Fibroblast of skin of left biceps (primary cell): ENCODE measurements around the gene MAST4.
"Not testable (repeated sequence)": the region's sequence is repeated elsewhere in the genome, so short reads cannot be mapped to it uniquely, and the experiment has no call there.

Experiments
- DNase-seq, 2 experiments: peaks; one replicate each; pipeline ENCODE4 v3.0.0-alpha.2; 2013; ENCODE audit warnings: low read depth in 2 of 2

The MAST4 gene

DNA sequence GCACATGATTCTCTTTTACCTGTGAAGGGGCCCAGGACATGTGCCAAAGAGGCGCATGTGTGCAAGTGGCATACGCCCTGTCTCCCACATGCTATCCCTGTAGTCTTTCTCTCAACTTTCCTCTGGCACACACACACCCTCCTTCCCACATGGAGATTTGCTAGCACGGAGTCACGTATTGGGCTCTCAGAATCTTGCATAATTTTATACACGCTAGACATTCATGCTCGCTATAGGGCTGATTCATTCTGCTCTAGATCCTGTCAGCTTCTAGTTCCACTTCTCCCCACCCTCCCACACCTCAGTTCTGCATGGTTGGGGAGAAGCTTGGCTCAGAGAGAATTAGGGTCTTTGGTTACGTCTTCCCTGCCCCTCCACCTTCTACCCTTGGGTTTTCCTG, 527.6 kb downstream of the MAST4 start:
- no peak for DNase-seq

DNA sequence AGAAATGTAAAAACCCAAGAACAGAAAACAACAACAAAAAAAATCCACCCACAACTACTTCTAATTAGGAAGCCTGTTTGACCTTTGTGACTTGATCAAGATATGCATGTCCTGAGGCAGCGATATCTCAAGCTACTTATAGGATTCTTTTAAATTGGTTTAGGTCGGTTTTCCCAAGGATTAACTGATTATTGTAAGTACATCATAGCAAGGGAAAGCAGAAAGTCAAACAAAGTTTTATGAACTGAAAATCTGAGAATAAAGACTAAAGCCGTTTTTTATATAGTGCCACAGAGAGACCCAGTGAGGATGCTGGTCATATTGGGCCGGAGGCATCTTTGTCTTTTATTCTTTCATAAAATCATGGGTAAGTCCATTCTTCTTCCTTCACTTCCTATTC, 528.4 kb downstream of the MAST4 start:
- DNase-seq = no peak

DNA sequence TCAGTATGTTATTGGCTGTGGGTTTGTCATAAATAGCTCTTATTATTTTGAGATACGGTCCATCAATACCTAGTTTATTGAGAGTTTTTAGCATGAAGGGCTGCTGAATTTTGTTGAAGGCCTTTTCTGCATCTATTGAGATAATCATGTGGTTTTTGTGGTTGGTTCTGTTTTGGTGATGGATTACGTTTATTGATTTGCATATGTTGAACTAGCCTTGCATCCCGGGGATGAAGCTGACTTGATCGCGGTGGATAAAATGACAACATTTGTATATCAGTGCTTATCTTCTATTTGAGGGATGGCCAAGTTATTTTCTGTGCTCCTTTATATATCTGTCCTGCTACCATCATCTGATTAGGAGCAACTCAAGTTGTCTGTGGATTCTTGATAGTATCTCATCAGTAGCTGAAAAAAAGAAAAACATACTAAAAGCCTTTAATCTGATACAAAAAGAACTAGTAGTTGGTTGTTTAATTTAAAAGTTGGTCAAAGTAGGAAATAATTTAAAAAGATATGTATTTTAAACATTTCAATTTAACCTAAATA, 531.2 kb downstream of the MAST4 start:
- DNase-seq = not testable (repeated sequence)

DNA sequence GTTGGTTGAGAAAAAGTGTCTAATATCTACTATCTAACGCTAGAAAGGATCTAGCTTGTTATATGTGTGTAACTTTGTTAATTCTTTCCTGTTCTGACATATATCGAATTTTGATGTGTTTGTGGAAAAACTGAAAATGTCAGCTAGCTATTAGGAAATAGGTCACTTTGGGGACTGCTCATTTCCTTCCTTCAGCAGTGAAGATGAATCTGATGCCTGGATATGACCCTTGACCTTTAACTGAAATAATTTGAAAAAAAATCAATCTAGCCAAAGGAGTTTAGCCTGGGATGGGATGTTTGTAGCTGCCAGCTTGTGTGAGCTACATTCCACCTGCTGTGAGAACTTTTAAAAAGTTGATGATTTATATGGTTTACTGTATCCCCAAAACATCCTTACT, 533.6 kb downstream of the MAST4 start:
- DNase-seq = no peak

DNA sequence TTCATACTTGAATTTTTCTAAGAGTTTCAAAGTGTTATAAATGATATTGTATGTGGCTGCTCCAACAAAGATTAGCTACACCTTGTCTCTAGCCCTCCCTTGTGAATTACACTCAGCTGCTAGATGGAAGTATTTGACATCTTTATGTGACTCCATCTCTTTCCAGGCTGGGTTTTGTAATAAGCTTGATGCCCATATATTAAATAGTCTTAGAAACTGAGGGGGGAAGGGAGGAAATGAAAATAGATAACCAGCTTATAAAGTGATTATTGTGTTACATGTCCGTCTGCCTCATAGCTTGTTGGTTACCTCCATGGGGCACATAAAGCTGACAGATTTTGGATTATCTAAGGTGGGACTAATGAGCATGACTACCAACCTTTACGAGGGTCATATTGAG, 537.0 kb downstream of the MAST4 start:
- no peak for DNase-seq

DNA sequence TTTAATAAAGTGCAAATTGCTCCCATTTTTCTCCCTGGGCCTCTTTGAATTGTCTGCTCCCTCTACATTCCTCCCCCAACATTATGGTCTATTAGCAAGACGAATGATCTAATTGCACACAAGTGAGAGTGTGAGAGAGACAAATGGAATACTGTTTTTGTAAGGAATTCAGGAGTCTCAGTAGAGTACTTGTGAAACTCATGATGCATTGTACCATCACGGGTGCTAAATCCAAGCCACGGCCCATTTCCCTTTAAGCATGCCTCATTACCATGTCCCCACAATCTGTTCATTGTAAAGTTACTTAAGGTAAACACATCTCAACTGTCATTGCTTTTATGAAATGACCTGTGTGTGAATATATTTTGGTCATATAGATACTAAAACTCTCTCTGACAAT, 537.6 kb downstream of the MAST4 start:
- no peak for DNase-seq

DNA sequence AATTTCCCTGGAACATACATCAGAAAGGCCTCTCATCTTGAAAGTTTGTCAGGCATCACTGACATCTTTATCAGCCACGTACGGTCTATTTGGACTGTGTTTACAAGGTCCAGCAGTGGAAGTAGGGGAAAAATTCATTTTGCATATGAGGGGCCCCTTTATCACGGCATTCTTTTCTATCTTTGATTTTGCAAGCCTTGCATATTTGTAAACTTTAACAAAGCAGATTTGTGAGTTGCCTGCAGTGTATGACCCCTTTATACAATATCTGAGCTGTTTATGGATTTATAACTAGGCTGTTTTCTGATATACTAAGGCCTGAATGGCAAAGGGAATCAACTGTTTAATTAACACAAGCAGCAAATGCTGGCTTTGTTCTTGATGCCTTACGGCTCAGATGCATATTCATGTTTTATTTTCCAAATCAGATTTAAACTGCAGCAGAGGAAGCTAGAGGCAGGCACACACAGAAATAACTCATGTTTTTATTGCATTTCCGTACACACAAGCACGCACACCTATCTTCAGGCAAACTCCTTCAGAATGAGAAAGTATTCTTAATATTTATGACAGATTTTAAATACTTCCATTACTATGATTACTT, 539.3 kb downstream of the MAST4 start:
- DNase-seq = no peak

DNA sequence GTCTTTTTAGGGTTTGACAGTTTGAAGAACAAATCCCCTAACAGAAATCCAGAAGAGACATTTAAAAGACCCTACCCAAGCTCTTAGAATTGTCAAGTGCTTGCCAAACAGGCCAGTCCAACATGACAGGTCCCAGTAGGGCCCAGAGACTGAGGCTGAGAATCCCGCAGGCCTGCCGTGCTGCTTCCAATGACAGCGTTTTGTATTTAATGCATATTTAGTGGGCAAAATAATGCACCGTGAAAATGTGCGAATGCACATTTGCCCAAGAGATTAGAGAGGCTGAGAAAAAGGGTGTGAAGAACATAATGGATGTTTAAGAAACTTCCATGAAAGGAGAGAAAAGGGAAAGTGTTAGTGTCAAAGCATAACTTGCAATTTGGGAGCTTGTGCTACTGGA, 542.8 kb downstream of the MAST4 start:
- DNase-seq = no peak

DNA sequence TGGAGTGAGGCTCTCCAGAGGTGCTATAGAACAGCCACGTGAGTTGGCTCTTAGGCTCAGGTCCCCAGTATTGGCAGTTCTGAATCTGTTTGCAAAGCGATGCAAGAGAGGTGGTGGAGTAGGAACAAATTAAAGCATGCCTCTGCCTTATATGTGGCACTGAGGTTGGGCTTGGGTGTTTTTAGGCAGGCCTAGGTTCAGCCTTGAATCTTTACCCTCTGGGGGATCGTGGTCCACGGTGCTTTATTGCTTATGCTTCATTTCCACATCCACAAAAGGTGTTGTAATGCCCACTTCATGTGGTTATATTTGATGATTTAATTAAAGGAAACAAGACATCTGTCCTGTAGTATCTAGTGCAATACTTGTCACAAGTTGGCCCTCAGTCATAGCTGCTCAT, 544.2 kb downstream of the MAST4 start:
- no peak for DNase-seq

DNA sequence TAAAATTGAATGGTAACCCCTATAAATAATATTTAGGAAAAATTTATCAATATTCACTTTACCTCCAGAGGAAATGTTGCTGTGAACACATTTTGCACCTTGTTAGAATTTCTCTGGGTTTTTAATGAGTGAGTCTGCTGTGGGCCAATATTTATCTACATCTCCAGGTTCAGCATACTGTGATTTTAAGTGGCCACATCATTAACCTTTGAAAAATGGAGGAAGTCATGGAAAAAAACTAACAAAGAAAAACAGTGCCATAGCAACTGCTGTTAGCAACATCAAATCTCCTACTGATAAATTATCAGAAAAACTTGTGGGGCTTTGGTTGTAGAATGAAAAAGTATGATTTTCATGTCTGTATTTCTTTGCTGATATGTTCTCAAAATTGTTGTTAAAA, 545.5 kb downstream of the MAST4 start:
- DNase-seq = no peak

DNA sequence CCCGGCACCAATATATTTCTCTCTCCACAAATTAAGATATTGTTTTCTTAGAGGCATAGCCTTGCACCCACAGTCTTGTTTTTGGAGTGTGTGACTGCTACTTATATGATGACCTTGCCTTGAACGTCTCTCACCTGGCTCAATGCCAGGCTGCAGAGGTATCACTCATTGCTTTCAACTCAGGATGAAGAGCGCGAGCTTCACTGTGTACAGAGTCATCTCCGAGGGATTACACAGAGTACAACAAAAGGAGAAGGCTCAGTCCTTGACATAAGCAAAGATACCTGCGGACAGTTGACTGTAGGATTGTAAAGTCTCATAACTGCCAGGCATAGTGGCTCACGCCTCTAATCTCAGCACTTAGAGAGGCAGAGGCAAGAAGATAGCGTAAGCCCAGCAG, 546.6 kb downstream of the MAST4 start:
- no peak for DNase-seq

DNA sequence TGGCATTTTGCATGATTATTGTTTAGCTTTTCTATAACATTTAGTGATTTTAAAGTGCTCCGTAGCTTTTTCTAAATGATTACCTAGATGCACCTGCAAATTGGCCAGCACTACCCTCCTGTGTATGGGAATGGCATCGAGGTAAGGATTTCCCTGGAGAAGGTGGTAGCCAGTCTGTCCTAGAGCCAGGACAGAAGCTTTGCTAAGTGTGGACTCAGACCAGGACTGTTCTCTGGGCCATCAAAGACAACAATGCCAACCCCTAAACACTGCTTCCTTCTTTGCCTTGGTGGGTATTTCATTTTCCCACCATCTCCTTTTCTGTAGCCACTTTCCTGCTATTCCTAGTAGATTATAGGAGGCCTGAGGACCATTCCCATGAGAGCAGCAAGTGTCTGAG, 547.4 kb downstream of the MAST4 start:
- no peak for DNase-seq

DNA sequence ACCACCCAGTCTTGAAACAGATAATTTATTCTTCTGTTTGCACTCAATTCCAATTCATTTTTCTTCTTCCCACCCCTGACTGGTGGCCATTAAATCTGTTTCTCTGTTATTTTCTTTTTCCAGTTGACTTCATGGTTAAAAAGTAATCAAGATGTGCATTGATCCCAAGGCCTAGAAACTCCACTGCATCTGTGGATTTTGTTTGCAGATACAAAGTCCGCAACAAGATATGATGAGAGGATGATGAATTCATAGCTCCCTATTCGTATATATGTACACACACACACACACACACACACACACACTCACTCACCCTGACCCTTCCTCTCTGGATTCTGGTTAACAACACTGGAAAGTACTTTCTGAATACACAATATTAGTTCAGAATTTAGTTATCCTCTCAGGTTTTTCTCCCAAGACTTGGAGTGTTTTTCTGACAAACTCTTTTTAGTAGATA, 548.0 kb downstream of the MAST4 start:
- no peak for DNase-seq

DNA sequence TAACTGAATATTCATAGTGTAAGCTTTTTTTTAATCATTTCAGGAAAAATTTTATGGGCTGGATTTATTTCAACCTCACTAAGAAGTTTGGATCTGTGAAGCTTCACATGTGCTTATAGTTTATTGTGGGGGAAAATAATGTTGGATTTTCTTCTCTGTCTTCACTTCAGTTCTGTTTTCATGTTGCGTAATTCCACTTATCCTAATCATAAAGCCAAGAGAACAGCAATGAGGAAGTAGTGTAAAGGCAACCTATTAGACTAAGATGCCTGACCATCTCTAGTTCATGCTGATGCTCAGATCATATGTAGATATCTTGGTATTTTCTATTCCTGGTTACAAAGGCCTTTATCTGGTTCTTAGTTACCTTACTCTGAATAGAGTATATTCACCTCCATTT, 550.4 kb downstream of the MAST4 start:
- DNase-seq = peak in 1 of 2 experiments; percentile 9

DNA sequence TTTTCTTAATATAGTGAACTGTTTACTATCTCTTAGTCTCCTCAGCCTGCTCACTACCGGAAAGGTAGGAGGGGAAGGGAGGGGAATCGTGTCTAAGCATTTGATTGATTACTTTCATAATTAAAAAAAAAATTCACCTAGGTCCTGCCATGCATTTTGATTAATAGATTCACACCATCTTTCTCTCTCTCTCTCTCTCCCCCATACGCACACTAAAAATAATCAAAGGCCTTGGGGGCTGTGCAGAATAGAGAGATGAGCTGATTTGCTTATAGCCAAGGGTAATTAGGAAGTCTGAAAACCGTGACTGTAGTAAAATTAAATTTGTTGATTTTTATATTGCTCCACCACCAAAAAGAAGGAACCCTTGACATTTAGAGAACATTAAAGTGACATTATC, 550.8 kb downstream of the MAST4 start:
- no peak for DNase-seq

DNA sequence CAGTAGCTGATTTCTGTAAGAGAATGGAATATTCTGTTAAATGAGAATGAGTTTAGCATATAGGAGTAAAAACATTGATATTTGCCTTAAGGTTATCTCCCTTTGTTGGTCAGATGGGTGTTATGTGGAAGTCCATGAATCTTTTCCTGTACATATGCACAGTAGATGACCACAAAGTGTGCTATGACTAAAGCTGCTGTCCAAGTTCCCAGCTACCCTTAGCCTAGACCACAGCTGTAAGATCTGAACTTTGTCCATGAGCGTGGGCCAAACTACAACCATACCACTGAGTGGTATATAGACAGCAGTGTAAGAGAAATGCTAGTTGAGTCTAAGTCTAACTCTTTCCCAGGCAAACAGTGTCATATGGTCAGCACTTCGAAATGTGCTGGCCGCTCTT, 551.6 kb downstream of the MAST4 start:
- DNase-seq = no peak

DNA sequence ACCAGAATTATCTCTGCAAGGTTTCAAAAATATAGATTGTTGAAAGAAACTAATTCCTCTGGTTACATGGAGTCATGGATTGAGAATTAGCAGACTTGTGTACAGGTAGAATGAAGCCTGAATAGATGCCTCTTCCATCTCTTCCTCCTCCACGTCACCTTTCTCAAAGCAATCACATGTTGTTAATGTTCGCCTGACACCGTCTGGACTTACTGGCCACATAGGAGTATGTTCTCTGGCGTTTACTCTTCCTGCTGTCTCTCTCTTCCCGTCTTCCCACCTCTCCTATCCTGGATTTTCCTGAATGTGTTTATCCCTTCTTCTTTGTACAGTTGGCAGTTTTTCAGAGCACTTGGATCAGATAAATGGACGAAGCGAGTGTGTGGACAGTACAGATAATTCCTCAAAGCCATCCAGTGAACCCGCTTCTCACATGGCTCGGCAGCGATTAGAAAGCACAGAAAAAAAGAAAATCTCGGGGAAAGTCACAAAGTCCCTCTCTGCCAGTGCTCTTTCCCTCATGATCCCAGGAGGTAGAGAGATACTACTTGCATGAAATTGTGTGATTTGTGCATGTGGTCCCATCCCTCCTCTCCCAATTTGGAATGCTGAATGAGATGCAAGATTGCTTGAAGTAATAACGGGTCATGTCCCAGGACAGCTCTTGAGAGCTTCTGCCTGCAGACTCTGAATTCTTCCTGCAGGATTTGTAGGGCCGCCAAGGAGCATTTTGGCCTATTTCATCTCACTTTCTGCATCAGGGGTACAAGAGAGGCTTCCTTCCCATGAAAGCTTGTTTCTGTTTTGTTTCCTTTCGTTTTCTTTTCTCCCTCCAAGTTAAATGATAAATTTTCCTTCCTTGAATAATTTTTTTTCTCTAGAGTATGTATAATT, 553.1 kb downstream of the MAST4 start:
- DNase-seq = no peak

DNA sequence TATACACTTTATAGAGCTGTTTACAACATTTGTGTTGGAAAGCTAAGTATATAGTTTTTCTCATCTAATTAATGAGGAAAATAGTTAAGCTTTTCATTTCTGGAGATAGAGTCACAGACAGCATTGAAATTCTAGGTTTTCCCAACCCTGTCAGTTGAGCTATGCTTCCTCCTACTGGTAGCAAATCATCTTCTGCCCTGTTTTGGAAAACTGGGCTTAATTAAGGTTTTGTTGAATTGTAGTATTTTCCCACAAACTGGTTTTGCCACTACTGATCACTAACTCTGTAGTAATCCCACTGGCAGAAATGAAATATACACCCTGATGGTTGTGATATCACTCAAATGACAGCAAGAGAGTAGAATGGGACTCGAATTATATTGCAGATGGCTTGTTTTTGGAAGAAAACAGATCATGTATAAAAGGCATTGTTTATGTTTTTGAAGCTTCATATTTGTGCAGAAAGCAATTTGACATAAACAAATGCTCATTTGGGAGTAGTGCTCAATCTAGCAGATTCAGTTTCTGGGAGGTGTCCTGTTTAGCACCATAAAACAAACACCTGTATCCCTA, 553.8 kb downstream of the MAST4 start:
- DNase-seq = no peak

DNA sequence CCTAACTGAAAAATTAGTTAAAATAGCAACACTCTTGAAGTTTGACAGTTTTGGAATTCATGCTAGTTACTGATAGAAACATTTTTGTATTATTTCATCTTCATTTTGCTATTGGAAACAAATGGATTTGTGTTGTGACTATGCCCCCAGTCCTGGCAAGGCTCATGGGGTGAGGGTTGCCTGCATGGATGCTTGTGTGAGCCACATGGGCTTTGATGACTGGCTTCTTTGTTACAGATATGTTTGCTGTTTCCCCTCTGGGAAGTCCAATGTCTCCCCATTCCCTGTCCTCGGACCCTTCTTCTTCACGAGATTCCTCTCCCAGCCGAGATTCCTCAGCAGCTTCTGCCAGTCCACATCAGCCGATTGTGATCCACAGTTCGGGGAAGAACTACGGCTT, 556.2 kb downstream of the MAST4 start:
- no peak for DNase-seq

DNA sequence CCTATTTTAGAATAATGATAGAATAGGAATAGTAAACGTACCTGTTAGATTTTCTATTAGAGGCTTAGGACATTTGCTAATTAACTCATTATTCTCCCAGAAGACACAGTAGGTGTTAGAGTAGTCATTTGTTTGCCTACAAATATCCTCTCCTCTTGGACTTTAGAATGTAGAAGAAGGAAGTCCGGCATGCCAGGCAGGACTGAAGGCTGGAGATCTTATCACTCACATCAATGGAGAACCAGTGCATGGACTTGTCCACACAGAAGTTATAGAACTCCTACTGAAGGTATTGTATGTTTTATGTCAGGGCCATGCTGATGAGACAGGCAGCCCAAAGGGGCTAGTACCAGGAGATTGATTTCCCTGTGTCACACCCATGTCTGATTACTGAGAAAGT, 557.1 kb downstream of the MAST4 start:
- no peak for DNase-seq

DNA sequence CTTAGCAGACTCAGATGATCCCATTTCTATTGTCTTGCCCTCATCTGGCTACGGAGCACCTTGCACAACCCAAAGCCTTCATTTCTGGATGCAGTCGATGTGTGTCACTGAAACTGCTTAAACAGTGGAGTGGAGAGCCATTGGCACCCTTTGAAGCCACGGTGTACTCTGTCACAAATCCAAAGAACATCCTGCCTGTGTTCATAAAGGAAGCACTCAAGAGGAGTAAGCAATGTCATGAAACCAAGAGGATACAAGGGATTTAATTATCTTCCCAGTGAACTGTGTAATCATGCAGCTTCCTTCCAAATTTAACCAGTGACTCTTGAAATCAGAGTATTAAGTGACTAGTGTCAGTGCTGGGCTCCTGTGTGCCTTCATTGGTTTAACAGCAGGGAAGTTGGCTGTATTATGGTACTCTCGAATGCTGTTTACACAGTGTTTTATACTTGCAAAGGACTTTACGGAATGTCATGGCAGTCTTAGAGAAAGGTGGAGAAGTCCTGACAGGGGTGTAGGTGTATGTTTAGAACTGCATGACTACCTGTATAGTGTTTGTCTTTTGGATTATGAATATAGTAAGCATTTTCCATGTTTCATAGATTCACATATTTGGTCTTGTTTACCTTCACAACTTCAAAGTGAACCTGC, 558.5 kb downstream of the MAST4 start:
- no peak for DNase-seq

DNA sequence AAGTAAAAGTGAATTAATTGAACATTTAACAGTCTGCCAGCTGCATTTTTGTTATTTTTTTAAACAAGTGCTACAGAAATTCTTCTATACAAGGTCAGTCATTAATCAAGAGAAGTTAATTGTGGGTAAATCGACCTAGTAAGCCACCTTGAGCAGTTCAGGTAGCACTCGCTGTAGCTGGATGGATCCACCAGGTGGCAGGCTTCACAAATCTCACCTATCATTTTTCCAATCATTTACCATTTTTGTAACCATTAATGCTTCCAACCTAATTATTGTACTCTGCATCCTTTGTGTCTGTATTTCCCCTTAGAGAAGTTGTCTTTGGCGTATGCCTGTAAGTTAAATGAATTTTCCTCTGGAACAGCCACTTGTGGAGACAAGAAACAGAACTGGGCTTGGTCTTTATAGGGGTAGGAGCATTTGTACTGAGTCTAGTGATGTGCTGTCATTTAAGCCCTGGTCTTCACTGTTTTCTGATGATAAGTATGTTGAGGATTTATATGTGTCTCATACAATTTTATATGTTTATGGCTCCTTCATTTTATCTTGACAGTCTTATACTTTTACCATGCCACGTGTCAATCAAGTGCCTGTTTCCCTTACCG, 560.9 kb downstream of the MAST4 start:
- DNase-seq = no peak
